ENCODE measurements around the gene ATRNL1.
"Not testable (repeated sequence)": the region's sequence is repeated elsewhere in the genome, so short reads cannot be mapped to it uniquely, and the experiment has no call there.

GRCh38 chr10:115758488-115758887 lies 665.3 kb downstream of the ATRNL1 start:
- not testable (repeated sequence) for TF ChIP-seq CTCF (IDR thresholded peaks at IDR 0.05; ENCODE audit: low read depth, low read length, poor library complexity, severe bottlenecking); EZH2phosphoT487 (IDR thresholded peaks at IDR 0.05; ENCODE audit: borderline replicate concordance, low read length)

Measured in DOHH2 (cell line).